Lower leg skin (tissue), 3 donors: ENCODE measurements around the gene ASCL1.

ENCODE experiments used
- CTCF ChIP-seq, 3 donors: fragments of 450-650 bp; IDR thresholded peaks; one replicate each; pipeline ENCODE4 v1.5.1; 2016; ENCODE audit warnings: antibody characterized with exemption in 3 of 3, mild to moderate bottlenecking in 3 of 3, moderate library complexity in 2 of 3
- POLR2A ChIP-seq, 2 donors: fragments of 450-650 bp; IDR thresholded peaks; one replicate each; pipeline ENCODE4 v1.6.1; 2016 to 2017; ENCODE audit warnings: antibody characterized with exemption in 2 of 2, mild to moderate bottlenecking in 1 of 2, moderate library complexity in 1 of 2

GRCh38 chr12:102939059-102939458 is 18.4 kb upstream of the ASCL1 start:
- TF ChIP-seq CTCF (IDR thresholded peaks at IDR 0.05), result no peak
- TF ChIP-seq POLR2A (IDR thresholded peaks at IDR 0.05), result no peak
